ENCODE data around the gene ADAMTS15.
"Not testable (repeated sequence)": the region's sequence is repeated elsewhere in the genome, so short reads cannot be mapped to it uniquely, and the experiment has no call there.

The ADAMTS15 gene

DNA sequence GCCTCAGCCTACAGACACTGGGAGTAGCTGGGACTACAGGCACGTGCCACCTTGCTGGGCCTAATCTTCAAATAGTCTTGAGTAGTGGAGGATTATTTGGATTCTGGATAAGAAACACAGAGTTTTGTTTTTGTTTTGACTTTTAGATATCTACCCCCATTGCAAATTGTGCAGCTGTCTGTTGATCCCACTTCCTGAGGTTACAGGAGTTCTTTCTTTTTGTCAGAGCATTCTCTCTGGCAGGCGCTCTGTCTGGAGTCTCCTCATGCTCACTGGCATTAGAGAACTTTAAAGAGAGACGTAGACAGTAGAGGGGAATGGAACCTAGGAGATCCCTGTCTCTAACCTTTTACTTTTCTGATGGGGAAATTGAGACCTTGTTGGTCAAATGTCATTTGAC is 12.3 kb upstream of the ADAMTS15 start:
- no peak for DNase-seq (ENCODE audit: low spot score)

DNA sequence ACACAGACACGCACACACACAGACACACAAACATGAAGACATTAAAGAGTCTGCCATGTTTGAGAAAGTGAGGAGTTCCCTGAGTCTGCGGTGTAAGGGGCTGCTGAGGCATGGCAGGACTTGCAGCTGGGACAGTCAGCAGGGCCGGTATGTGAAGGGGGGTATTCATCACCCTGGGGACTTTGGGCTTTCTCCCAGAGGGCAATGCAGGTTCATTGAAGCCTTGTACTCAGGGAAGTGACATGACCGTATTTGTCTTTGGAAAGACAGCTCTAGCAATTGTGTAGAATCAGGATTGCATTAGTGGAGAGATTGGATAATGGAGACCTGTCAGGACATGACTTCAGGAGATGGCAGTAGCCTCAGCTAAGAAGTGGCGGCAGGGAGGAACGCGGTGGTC is 10.6 kb upstream of the ADAMTS15 start:
- no peak for DNase-seq (ENCODE audit: low spot score)

DNA sequence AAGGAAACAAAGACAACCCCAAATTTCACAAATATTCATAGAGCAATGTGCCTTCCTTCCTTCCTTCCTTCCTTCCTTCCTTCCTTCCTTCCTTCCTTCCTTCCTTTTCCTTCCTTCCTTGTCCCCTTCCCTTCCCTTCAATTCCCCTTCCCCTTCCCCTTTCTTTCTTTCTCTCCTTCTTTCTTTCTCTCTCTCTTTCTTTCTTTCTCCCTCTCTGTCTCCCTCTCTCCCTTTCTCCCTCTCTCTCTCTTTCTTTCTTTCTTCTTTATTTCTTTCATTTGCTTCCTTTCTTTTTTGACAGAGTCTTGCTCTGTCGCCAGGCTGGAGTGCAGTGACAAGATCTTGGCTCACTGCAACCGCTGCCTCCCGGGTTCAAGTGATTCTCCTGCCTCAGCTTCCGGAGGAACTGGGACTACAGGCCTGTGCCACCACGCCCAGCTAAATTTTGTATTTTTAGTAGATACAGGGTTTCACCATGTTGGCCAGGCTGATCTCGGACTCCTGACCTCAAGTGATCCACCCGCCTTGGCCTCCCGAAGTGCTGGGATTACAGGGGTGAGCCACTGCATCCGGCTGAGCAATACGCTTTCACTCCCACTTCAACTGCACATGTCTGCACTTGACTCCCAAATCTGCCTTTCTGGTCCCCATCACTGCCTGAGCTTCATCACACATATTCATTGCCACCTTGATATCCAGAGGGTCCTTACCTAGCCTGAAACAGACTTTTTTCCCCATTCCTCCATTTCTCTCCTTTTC is 9.9 kb upstream of the ADAMTS15 start:
- DNase-seq (ENCODE audit: low spot score): not testable (repeated sequence)

DNA sequence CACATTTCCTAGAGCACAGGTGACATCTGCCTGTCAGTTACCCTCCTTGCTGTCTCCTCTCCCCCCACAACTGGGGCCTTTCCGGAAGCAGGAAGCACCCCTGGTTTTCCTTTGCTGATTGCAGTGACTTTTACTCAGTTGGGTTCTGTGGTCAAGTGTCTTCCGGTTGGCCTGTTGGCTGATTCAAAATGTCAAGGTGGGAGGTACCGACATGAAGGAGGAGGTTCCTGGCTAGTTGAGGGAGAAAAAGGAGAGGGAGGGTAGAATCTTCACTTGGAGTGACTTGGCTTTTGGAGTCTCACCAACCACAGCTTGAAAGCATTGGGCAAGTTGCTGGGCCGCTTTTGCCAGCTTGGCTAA is 9.3 kb upstream of the ADAMTS15 start:
- no peak for DNase-seq (ENCODE audit: low spot score)

DNA sequence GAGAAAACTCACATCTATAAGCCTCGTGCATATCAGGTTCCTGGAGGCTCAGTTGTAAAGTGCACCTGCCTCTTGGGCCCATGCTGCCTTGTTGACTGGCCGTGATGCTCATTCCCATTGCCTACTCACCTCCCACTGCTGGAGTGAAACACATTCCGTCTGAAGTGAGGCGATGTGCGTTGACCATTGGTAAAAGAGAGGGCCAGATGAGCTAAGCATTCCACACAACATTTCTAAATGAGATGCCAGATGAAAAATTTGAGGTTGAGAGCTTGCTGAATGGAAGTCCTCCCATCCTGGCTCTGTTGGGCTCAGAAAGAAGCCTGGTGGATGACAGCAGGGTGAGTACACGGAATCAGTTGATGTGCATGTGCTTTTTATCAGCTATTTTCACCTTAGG is 8.6 kb upstream of the ADAMTS15 start:
- DNase-seq (ENCODE audit: low spot score): no peak

DNA sequence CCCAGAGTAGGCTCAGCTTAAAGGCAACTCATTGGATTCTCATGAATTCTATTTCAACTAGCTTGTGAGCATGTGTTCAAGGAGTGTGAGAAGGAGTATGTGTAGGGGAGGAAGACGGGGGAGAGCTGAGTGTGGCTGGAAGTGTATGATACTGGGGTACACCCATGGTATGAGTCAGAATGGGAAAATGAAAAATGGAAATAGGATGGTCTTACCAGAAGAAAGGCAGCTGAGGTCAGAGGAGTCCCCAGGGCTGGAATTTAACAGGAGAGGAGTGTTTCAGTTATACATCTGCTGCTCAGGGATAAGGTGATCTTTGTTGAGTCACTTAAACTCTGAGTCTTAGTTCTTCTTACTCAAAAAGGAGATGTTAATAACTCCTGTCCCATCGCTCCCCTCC is 6.7 kb upstream of the ADAMTS15 start:
- DNase-seq (ENCODE audit: low spot score): no peak

DNA sequence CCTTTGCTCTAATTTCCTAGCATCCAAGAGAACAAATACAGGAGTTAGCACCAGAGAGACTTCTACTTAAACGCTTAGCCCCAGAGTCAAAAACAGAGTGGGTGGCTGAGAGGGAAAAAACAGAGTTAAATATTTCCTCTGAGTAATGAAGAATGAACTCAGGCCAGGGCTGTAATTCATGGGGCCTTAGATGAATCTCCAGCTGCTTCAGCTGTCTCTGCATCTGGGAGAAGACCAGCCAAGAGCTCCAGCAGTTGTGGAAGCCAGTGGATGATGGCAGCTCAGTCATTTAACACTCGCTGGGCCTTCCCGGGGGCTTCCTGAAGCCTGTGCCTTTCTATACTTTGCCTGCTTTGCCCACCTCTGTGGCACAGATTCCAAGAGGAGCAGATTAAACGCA is 5.7 kb upstream of the ADAMTS15 start:
- no peak for DNase-seq (ENCODE audit: low spot score)

DNA sequence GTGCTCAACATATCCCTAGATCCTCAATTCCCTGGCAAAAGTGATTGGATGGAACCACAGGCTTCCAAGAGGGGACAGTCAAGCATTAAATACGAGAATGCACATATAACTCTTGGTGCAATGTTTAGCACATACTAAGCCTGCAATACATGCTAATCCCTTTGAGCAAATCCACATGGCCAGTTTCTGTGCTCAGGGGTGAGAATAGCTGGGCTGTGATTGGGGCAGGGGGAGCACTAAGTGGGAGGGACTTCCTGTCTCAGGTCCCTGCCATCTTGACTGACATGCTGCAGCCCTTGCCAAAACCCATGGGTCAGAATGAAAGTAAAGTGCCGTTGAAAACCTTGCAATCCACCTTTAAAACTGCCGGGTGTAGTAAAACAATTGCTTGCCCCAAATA is 2.7 kb upstream of the ADAMTS15 start:
- DNase-seq (ENCODE audit: low spot score): no peak

DNA sequence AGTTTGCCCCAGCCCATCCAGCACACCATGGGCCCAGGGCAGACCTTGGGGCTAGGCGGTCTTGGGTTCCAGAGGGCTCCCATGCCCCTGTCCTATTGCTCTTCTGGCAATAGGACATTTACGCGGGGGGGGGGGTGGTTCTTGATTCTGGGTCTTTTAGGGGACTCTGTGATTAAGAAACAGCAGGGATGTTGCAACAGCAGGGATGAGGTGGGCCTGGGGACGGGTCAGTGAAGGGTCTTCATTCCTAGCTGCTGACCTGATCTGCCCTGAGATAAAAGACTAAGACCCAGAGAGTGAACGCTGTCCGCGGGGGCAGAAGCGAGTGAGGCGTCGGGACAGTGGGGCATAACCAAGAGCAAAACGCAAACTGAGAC is 418 bp upstream of the ADAMTS15 start:
- no peak for DNase-seq (ENCODE audit: low spot score)

DNA sequence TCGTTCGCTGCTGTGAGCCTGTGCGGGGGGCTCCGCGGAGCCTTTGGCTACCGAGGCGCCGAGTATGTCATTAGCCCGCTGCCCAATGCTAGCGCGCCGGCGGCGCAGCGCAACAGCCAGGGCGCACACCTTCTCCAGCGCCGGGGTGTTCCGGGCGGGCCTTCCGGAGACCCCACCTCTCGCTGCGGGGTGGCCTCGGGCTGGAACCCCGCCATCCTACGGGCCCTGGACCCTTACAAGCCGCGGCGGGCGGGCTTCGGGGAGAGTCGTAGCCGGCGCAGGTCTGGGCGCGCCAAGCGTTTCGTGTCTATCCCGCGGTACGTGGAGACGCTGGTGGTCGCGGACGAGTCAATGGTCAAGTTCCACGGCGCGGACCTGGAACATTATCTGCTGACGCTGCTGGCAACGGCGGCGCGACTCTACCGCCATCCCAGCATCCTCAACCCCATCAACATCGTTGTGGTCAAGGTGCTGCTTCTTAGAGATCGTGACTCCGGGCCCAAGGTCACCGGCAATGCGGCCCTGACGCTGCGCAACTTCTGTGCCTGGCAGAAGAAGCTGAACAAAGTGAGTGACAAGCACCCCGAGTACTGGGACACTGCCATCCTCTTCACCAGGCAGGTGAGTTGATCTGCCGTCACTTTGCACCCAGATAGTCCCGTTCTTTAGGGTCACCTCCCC is 1.0 kb downstream of the ADAMTS15 start:
- DNase-seq (ENCODE audit: low spot score): no peak

DNA sequence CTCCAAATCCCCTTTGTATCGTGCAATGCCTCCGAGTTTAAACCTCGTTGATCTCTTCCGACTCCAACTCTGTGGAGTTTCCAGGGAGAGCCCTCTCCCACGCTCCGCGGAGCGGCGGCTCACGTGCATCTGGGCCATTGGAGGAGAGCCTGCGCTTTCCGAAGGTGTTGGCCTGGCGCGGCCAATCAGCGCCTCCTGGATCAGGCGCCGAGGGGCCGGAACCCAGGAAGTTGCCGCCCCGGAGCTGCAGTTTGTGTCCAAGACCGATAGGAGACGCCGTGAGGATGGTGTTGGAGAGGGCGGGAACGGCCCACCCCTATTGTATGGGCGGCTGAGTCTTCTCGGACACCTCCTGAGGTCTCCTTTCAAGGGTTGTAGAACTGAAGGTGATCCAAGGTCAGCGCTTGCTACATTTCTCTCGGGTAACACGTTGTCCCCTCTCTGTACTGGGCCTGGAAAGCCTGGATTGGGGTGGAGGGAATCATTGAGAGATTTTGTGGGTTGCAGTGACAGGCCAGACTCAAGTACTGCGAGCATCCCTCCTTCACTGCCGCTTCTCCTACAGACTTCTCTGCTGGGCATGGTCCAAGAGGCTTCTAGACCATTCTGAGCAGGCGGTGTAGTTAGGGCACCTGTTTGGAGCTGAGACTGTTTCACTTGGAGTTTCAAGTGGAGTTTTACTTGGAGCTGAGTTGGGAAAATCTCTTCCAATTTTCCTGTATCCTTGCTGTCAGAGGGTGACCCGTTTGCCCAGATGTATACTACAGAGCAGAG is 1.7 kb downstream of the ADAMTS15 start:
- no peak for DNase-seq (ENCODE audit: low spot score)

DNA sequence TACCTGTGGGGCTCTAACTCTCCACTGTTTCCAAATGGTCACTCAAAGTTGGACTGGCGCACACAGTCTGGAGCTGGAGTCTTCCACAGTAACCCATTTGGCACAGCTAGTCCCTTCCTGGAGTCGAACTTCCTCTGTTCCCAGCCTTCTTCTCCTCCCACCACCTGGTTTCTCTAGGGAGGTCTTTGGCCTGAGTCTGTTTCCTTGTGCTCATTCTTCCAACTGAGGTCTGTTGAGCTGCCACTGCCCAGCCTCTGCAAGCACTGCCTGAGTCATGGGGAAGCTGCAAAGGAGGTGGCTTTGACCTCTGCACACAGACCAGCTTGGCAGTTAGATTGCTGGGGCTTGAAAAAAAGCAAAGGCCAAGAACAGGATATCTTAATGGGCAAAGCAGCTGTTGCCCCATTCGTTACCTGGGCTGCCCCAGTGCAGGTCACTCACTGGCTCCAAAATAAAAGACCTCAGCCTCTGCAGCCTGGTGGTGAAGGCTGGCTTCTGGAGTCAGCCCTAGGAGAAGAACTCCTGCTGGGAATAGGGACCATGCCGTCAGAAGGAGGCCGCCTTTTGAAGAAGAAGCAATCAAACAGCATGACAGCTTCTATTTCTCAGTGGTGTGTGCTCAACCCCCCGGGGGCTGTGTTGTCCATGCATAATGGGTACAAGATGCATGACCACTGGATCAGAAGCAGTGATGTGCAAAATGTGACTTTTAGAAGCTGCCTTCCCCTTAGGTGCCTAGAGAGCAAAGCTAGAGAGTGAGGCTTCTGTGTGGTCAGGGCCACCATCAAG is 3.0 kb downstream of the ADAMTS15 start:
- DNase-seq (ENCODE audit: low spot score): no peak

DNA sequence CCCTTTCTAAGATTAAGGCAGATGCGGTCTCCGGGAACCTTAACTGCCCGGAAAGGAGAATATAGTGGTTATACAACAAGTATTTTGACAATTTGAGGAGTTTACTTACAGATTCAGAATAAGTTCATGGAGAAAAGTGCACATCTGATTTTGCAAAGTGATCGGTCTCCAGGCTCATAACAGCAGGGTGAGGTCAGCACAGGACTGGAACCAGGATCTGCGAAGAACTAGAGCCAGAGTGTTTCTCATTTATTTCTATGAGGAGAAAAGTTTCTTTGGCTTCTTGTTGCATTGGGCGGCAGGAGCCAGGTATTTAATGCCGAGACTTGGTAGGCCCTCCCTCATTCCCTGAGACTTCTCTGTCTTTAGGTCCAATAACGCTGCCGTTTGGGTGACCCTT is 3.7 kb downstream of the ADAMTS15 start:
- no peak for DNase-seq (ENCODE audit: low spot score)

DNA sequence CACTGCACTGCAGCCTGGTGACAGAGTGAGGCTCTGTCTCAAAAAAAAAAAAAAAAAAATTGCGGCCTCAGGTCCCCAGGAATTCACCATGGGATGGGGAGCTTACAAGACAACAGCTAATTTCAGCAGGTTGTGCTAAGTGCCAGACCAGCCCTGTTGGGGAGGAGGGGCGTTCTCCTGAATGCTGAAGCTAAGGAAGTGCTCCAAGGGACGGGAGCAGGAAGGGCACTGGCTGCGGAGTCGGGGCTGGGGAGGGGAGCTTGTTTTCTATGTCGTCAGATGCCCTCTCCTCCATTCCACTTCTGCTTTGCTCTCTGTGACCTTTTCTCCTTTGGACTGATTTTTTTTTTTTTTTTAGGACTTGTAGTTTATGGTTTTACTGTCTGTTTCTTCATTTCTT is 4.5 kb downstream of the ADAMTS15 start:
- no peak for DNase-seq (ENCODE audit: low spot score)

DNA sequence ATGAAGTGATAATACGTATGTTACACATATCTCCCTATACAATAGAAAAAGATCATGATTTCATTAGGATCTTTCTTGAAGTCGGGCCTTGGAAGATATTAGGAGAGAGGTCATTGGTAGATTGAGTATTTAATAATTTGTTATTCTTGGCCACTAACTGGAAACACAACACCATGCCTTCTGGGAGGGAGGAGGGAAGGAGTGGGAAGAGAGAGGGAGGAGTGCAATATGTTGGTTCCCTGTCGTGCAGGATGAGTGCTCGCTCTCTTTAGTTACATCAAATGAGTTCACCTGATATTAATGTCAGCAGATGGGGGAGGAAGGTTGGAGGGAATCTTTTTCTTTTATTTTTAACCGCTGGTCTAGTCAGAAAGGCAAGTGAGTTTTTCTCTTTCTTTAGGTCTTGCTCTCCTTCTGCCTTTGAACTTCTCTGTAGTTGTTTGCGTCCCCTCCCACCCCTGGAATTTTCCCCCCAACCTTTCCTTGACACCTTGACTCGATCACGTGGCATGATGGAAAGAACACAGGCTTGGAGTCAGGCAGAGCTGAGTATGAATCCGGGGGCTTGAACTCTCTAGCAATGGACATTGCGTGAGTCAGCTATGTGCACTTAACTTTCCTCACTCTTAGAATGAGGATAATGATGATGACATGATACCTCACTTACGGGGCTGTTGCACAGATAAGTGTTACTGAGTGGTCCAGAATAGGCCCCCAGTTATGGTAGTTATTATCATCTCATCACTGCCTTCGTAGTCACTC is 6.2 kb downstream of the ADAMTS15 start:
- DNase-seq (ENCODE audit: low spot score): no peak

DNA sequence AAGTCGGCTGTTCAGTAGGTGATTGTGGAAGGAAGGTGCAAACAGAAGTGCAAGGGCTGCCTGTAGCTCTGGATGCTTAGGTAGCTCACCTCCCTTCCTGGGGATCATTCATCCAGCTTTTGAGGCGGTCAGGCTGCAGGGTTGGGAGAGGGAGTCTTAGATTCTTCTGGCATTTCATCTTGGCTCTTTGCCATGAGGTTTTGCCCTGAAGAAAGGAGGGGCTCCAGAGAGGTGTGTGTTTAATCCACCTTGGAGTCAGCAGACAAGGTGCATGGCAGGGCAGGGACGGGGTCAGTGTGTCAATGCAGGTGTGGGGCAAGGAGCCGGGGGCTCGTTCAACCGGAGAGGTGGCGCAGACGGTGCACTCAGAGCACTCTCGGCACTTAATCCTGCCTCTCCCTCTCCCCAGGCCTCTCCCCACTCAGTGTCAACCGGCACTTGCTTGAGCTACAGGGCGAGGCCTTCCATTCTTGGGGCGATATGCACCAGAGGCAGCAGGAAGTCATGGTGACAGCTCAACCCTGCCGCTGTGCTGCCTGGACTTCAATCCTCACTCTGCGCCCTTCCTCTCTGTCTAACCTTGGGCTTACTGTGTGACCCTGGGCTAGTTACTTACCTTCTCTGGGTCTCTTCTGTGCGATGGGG is 7.2 kb downstream of the ADAMTS15 start:
- DNase-seq (ENCODE audit: low spot score): no peak

DNA sequence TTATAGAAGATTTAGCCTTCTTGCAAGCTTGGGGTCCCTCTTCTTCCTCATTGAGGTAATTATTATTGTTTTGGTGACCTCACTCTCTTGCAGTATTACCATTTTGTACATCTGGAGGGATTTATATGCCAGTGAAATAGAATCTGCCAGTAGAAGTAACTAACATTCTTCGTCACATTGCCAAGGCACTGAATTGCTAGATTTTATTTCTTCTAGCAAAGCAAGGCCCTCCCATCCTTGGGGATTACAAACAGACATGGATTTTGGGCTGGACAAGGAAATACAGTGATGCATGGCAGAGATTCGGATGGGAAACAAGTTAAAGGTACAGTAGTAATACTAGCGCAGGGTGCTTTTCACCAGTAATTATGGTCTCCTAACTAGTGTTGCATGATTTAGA is 7.8 kb downstream of the ADAMTS15 start:
- no peak for DNase-seq (ENCODE audit: low spot score)

DNA sequence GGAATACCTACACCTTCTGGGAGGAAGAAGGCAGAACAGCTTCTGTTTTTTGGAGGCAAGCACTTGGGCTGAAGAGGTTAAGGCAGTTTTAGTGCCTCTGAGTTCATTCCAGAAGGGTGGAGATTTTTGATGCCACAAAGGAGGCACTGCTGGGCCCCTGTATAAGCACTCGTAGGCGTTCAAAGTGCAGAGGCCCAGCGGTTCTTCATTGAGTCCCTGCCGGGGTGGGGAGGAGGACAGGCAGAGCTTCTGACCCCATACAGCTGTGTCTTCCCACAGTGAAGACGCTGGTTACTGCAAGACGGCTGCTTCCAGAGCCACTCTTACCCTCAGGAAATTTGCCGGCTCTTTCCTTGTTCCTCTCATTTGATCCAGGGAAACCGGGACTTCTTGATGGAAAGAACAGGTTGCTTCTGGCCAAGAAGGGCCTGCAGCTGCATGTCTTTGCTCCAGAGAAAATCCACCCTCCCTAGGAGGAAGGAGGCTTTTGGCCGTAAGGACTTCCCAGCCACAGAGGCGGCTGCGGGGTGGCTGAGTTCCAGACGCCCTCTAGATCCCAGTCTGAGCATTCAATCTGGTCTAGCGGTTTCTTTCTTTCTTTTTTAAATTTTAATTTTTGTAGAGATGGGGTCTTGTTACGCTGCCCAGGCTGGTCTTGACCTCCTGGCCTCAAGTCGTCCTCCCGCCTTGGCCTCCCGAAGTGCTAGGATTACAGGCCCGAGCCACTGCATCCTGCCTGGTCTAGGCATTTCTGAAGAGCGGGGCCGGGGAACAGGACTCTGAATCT is 9.4 kb downstream of the ADAMTS15 start:
- no peak for DNase-seq (ENCODE audit: low spot score)

DNA sequence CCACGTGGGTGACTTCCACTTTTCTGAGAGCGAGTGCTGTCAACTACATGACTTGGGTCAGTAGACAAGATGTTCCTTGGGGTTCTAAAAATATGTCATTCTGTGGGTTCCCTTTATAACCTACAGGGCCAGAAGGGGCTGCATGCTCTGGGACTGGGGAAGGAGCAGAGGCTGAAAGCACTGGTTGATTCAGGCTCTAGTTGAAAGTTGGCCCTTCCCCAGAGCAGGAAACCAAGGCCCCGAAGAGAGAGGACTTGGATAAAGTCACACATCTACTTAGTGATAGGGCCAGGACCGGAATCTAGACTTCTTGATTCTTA is 9.9 kb downstream of the ADAMTS15 start:
- DNase-seq (ENCODE audit: low spot score): no peak

DNA sequence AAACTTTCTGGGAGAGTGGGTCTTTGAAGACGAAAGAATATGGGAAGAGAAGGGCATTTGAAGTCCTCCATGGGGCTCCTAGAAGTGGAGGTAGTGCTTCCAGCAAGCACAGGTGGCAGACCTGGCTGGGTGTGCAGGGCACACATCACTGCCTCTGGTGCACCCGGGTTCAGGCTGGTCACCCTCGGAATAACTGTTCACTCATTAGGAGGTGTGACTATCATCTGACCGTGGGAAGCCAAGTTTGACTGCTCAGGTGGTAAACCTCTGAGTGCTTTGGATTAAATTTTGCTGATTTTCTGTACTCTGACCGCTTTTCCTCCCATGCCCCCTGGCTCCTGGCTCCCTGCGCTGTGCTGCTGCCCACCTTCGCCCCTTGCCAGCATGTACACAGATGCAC is 11.1 kb downstream of the ADAMTS15 start:
- DNase-seq (ENCODE audit: low spot score): no peak
